Lower leg skin (tissue), 3 donors: ENCODE results near the gene MAT2B.

Source experiments
- CTCF ChIP-seq, 3 donors: fragments of 450-650 bp; IDR thresholded peaks; one replicate each; pipeline ENCODE4 v1.5.1; 2016; ENCODE audit warnings: antibody characterized with exemption in 3 of 3, mild to moderate bottlenecking in 3 of 3, moderate library complexity in 2 of 3
- POLR2A ChIP-seq, 2 donors: fragments of 450-650 bp; IDR thresholded peaks; one replicate each; pipeline ENCODE4 v1.6.1; 2016 to 2017; ENCODE audit warnings: antibody characterized with exemption in 2 of 2, mild to moderate bottlenecking in 1 of 2, moderate library complexity in 1 of 2

- TF ChIP-seq CTCF (IDR thresholded peaks at IDR 0.05) (no peak), POLR2A (IDR thresholded peaks at IDR 0.05) (no peak)
Measured at GRCh38 chr5:163563880-163564279, 58.5 kb downstream of the MAT2B start.
